GM18867 (cell line): Measurements from ENCODE around the gene TJAP1.
"Not testable (repeated sequence)": the region's sequence is repeated elsewhere in the genome, so short reads cannot be mapped to it uniquely, and the experiment has no call there.

Experiments
- ATAC-seq: cut with Tn5 transposase; IDR thresholded peaks from one replicate; pipeline ENCODE4 v1.9.1; 2021; ENCODE audit warnings: mild to moderate bottlenecking, moderate library complexity; ENCODE audit not compliant: unreplicated experiment

Gene TJAP1

DNA sequence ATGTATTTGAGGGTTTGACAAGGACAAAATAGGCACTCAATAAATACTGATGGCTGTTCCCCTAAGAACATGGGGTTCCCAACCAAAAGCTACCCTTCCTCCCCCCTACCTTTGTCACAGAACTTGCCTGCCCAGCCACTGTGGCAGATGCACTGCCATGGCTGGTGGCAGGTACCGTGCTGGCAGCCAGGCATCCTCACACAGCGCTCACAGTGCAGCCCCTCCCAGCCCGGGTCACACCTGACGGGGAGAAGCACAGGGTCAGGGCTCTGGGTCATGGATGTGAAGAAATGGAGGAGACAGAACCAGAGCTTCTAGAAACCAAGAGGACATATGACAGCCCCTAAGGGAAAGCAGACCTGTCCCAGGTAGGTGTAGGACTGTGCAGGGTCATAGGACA lies 24.5 kb upstream of the TJAP1 start:
- ATAC-seq, result no peak

DNA sequence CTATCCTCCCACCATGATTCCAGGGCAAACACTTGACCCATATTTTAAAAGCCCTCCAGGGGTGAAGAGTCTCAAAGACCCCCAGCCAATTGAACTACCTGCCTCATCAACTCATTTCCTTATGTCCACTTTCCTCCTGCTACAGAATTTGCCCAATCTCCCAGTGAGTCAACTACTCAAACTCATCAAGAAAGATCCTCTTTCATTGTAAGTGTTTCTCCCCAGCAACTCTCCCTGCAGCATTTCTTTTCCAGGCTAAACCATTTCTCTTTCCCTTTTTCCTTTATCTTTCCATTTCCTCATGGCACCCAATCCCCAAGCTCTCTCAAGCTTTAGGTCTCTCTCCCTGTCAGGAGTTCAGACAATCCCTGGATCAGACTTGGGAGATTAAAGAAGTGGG lies 23.5 kb upstream of the TJAP1 start:
- no peak for ATAC-seq

DNA sequence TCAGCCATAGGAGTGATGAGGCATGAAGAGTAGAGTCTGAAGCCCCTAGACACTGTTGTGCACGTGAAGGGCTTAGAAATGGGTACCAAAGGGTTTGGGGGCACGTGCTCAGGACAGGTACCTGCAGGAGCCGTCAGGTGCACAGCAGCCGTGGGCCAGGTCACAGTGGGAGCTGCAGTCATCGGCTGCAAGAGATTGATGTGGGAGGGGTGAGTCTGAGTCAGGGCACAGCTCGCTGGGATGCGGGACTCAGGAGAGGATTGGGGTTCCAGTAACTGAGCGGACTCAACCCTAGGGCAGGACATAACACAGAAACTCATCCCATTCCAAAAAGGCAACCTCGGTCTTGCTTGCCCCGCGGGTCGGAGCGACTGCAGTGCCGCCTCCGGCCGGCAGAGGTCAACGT lies 23.1 kb upstream of the TJAP1 start:
- ATAC-seq, result peak; percentile 59

DNA sequence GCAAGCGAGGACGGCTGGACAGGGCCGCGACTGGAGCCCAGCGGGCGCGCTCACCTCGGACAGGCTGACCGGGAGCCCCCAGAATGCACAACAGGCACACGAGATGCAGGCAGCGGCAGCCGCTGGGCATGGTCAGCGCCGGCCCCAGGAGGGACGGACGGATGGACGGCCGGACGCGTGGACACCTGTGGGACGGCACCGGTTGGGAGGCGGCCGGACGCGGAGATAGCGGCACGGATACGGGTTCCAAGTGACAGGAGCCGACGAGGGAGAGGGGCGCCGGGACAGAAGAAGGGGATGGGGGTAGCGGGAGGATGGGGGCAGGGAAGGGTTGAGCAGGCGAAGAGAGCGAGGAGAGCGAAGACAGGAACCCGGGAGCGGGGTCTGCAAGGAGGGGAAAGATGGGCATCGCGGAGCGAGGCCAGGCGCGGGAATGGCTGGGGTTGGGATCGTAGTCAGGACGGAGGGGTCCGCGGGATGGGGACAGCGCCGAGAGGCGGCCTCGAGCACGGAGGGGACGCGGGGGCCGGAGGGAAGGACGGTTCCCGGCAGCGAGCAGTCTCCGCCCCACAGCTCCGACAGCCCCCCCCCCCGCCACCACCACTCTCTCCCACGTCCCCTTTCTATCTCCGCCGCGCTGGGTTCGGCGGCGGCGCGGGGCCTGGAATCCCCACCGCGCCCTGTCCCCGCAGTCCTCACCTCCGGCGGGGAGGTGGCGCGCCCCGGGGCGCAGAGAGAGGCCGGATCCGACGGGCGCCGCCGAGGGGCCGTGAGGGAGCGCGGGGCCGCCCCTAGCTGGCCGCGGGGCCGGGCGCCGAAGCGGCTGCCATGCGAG lies 22.5 kb upstream of the TJAP1 start:
- peak; percentile 15 for ATAC-seq

DNA sequence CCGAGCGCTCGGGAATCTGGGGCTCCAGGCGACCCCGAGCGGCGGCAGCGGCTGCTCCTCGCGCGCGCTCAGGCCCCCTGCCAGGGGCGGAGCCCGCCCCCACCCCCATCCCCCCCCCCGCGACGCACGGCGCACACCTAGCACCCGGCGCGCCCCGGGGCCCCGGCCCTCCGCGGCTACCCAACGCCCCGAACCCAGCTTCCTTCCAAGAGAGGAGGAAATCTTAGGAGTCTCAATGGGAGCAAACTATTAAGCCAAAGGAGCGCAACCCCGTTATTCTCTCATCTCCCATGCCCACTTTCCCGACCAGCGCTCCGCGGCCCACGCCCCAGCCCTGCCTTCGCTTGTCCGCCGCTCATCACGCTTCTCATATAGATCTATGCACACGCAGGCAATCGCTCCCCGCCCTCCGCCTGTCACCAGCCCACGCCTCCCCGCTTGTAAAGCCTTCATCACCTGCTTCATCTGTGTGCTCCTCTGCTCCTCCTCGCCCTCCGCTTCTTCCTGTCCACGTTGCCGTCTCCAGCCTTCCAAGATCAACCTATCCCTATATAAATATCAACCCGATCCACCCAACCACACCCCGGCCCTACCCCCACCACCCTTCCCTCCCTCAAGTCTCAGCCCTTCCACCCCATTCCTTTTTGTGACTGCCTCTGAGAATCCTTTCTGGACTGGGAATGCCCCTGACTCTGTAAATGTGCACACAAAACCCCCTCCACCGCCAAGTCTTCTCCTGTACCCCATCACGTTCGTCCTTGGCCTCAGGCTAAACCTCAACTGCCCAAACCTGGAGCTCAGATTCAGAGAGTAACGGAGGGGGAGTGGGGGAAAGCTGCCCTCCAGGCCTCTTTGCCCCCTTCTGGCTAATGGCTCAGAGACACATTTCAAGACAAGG lies 21.6 kb upstream of the TJAP1 start, which contains the start of gene DLK2:
Gene DLK2, minus strand, starts transcription at position 18 of the 898 bp plus-strand sequence. CDS start 723 bp downstream, outside the sequence.
- no peak for ATAC-seq

DNA sequence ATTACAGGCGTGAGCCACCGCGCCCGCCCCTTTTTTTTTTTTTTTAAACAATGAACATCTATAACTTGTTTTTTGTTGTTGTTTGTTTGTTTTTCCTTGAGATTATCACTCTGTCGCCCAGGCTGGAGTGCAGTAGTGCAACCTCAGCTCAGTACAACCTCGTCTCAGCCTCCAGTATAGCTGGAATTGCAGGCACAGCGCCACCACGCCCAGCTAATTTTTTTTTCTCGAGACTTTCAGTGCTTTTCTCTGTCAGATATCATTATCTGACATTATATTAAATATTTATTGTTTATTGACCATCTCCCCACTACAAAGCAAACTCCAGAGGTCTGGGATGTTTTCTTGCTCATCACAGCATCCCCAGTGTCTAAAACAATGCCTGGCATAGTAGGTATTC lies 19.7 kb upstream of the TJAP1 start:
- ATAC-seq, result no peak

DNA sequence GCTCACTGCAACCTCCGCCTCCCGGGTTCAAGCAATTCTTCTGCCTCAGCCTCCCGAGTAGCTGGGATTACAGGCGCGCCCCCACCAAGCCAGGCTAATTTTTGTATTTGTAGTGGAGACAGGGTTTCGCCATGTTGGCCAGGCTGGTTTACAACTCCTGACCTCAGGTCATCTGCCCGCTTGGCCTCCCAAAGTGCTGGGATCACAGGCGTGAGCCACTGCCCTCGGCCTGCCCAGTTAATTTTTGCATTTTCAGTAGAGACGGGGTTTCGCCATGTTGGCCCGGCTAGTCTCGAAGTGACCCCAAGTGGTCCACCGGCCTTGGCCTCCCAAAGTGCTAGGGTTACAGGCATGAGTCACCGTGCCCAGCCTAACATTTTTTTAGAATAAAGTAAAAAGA lies 19.2 kb upstream of the TJAP1 start:
- not testable (repeated sequence) for ATAC-seq

DNA sequence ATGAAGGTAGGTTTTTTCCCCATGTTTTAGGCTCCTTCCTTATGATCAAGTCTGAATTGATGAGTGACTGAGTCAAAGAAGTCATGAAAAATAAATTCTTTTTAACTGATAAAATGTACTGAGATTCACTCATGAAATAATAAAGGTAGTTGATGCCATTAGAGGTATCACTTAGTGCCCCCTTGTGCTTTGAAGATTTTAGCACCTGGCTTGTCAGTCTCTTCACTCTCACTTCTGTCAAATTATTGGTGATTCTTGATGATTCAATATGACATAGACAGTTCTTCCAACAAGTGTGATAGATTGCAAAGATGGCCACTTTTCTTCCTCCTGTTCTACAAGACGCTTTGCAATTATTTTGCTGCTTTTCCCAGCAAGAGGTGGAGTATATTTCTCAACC lies 17.8 kb upstream of the TJAP1 start:
- no peak for ATAC-seq

DNA sequence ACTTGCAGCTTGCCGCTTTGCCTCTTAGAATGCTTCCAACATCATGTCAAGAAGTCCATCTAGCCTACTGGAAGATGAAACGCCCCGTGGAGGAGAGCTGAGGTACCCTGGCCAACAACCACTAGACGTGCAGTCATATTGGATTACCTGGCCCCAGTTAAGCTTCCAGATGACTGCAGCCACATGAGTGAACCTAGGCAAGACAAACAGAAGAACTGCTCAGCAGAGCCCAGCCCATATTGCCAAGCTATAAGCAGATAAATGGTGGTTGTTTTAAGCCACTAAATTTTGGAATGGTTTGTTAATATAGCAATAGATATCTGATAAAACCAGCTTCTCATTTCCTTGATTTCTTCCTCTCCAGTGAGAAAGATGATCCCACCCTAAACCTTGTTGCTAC lies 17.3 kb upstream of the TJAP1 start:
- ATAC-seq, result no peak

DNA sequence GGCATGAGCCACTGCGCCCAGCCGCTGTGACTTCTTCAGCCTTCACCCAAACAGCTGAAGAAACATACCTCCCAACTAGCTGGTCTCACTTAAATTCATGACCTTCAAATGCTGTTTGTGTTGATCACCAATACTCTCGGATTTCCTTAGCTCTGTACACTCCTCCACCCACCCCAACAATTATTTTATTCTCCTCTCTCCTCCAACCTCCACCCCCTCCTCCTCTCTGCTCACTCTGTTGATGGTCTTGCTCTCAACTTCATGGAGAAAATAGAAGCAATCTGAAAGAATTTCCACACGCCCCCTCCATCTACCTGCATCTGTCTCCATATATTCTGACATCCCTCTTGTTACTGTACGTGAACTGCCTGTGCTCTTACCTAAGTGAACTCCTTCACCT lies 15.4 kb upstream of the TJAP1 start:
- ATAC-seq, result no peak

DNA sequence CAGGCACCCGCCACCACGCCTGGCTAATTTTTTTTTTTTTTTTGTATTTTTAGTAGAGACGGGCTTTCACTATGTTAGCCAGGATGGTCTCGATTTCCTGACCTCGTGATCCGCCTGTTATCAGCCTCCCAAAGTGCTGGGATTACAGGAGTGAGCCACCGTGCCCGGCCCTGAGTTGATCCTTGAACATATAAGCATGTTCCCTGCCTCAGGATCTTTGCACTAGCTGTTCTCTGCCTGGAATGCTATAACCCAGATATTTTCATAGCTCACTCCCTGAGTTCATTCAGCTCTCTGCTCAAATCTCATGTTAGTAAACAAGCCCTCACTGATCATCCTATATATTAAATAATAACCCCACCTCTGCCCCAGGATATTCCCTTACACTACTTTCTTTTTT lies 13.0 kb upstream of the TJAP1 start:
- ATAC-seq, result no peak

DNA sequence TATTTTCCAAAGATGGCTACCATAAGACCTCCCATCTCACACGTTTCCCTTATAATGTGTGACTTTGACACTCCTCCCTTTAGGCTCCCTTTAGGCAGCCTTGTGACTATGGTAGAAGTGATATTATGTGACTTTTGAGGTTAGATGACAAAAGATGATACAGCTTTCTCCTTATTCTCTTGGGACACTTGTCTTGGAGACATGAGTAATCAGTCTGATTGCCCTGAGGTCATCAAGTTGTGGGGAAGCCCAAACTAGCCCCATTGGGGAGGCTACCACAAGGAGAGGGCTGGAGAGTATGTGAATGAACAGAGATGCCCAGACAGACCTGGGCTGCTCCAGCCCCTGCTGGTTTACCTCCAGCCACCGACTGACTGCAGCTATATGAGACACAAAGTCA lies 11.4 kb upstream of the TJAP1 start:
- ATAC-seq, result no peak

DNA sequence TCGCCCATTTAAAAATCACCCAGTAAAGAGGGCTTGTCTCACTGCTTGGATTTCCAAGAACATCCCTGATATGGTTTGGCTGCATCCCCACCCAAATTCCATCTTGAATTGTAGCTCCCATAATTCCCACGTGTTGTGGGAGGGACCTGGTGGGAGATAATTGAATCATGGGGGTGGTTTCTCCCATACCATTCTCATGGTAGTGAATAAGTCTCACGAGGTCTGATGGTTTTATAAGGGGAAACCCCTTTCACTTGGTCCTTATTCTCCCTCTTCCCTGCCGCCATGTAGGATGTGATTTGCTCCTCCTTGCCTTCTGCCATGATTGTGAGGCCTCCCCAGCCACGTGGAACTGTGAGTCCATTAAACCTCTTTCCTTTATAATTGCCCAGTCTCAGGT lies 10.1 kb upstream of the TJAP1 start:
- not testable (repeated sequence) for ATAC-seq

DNA sequence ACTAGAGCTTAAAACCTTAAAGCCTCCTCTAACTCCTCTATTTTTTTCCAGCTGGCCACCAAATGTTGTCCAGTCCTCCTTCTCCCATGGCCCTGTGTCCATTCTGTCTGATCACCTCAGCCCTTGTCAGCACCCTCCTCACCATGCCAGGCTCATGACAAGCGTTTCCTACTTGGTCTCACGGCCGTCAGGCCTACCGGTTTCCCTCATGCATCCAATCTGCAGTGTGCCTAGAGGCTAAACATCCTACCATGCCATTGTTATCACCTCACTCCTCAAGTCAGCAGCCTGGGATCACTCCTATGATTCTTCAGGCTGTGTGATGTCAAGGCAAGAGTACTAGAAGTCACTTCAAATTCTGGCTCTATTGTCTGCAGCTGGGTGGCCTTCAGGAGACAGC lies 9.6 kb upstream of the TJAP1 start:
- ATAC-seq, result no peak

DNA sequence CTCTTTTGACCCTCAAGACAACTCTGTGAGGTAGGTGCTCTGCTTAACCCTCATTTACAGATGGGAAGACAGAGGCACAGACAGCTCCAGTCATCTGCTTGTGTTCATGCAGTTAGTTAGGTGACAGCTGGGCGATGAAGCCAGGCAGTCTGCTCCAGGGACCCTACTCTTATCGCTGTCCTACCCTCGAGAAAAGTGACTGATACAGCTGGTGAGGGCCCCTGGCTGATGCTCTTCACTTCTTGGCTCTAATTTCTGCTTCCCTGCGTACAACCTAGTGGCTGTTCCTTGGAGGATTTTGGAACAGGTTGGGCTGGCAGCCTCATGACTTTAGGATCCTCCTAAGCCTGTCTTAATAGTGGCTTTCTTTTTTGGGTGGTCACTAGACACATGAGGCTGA lies 9.1 kb upstream of the TJAP1 start:
- ATAC-seq, result no peak

DNA sequence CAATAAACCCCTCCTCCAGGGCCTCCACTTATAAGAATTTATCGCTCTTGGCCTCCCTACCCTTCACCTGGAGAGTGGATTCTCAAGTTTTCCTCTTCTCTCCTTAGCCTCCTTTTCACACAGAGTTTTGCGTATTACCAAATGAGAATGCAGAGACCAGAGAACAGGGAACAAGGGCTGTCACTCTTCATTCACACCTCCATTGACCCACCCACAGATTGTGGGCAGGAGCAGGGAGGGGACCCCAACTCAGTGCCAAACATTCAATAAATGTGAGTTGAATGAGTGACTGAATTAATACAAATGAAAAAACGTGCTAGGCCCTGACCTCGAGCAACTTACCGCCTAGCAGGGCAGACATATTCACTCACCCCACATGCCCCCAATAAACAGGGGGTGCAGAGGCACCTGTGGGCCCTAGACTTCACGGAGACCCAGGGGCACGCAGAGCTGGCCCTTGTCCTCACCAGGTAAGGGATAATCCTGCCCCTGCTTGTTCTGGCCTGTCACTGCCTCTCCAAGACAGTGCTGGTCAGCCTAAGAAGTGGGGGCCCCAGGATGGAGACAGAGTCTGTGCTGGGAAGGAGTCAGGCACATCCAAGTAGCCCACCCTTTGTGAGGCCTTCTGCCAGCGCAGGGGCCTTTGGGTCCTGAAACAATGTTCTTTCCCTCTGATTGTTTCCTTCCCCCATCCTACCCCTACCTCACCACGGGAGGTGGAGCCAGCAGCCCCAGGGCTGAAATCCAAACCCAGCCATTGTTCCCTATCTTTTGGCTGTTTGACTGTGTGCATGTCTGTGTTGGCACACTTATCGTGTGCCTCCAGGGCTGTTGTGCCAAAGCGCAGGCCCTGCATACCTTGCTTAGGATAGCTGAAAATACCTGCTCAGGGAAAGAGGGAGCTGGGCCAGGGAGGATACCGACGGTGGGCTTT lies 8.4 kb upstream of the TJAP1 start:
- ATAC-seq, result no peak

DNA sequence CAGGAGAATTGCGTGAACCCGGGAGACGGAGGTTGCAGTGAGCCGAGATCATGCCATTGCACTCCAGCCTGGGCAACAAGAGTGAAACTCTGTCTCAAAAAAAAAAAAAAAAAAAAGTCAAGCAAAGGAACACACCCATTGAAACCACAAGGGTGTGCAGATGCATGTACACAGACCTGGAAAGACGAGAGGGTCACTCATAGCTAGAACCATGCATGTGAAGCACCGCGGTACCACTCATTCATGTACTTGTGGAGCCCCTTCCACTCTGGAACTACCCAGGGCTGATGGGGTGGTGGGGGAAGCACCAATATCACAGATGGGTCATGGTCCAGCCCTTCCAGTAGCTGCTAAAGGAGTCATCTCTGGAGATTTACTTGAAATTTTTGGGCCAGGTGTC lies 7.4 kb upstream of the TJAP1 start:
- no peak for ATAC-seq

DNA sequence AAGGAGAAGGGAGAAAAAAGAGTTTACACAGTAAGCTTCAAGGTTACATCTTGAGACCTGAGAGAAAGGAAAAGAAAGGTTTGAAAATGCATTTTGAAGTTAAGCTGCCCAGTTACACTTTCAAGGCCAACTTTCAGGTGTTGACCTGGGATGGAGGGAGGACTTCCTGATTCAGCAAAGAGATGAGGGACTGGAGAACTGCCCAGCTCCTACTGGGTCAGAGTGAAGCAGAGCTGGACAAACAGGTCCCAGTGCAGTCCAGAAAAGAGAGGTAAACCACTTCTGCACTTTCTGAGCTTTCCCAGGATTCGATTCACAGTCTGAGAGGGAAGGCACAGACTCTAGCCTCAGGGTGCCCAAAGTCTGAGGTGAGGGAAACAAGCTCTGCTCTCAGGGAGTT lies 6.0 kb upstream of the TJAP1 start:
- no peak for ATAC-seq

DNA sequence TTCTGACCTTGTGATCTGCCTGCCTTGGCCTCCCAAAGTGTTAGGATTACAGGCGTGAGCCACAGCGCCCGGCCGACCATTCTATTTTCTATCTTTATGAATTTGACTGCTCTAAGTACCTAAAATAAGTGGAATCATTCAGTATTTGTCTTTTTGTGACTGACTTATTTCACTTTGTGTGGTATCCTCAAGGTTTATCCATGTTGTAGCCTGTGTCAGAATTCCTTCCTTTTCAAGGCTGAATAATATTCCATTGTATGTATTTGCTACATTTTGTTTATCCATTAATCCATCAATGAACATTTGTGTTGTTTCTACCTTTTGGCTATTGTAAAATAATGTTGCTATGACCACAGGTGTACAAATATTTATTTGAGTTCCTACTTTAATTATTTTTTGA lies 4.9 kb upstream of the TJAP1 start:
- ATAC-seq, result no peak

DNA sequence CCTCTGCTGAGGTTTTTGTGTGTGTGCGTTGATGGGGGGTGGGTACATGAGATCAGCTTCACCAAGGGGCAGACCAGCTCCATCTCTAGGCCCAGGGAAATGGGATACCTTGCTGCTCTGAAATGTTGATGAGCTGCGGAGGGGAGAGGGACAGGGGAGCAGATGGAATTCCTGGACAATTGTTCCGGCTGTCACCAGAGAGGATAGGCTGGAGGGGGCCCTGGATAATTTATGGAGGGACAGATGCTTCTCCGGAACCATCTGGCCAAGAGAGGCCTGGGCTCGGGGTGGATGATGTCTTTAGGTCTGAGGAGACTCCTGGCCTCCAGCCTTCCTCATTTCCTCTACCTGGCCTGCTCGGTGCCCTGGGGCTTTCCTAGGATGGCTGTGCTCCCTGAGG lies 1.9 kb upstream of the TJAP1 start:
- ATAC-seq, result no peak

DNA sequence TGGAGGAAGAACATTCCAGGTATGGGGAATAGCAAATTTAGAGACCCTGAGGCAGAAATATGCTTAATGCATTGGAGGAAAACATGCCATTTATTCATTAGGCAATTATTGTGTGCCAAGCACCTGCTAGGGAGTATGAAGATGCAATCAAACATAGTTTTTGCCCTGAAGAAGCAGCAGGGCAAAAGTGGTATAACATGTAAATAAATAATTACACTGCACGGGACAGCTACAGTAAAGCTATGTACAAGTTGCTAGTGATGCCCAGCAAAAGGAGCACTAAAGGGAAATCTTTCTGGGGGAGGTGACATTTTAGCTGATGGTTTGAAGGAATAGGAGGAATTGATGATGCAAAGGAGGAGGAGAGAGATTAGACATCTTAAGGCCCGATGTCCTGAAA lies 624 bp upstream of the TJAP1 start:
- ATAC-seq, result no peak
